22Rv1 (cell line): ENCODE measurements around the gene RNF112.

Source experiments
- ZFX ChIP-seq: fragments of 450-650 bp; IDR thresholded peaks from 2 replicates; pipeline ENCODE4 v1.6.1; 2017; ENCODE audit warnings: antibody characterized with exemption, borderline replicate concordance
- TF ChIP-seq, protein P1 (sequence below): fragments of 450-650 bp; IDR thresholded peaks from 2 replicates; pipeline ENCODE4 v1.5.1; 2017; ENCODE audit warnings: mild to moderate bottlenecking

GRCh38 chr17:19382531-19383444 is 28.2 kb upstream of the RNF112 start:
- TF ChIP-seq, protein P1, sequence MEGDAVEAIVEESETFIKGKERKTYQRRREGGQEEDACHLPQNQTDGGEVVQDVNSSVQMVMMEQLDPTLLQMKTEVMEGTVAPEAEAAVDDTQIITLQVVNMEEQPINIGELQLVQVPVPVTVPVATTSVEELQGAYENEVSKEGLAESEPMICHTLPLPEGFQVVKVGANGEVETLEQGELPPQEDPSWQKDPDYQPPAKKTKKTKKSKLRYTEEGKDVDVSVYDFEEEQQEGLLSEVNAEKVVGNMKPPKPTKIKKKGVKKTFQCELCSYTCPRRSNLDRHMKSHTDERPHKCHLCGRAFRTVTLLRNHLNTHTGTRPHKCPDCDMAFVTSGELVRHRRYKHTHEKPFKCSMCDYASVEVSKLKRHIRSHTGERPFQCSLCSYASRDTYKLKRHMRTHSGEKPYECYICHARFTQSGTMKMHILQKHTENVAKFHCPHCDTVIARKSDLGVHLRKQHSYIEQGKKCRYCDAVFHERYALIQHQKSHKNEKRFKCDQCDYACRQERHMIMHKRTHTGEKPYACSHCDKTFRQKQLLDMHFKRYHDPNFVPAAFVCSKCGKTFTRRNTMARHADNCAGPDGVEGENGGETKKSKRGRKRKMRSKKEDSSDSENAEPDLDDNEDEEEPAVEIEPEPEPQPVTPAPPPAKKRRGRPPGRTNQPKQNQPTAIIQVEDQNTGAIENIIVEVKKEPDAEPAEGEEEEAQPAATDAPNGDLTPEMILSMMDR, result no peak
- TF ChIP-seq ZFX, result no peak
